Umbilical cord (tissue), 2 donors: Measurements from ENCODE around the gene AGAP6. TPM values are rescaled to one million over a fixed set of nuclear protein-coding genes. Genes with fewer than 3 reads are reported as not detected.
"Not testable (repeated sequence)": the region's sequence is repeated elsewhere in the genome, so short reads cannot be mapped to it uniquely, and the experiment has no call there.

Experiments
- DNase-seq: peaks from one replicate; pipeline ENCODE4 v3.0.0-alpha.2; 2015; ENCODE audit warnings: low spot score
- total RNA-seq: library from RNA; depleted of rRNA; stranded (reverse); fragments of >200 nt; gene quantifications from one replicate; pipeline ENCODE4 v1.2.3, GENCODE V29; 2014; ENCODE audit warnings: low replicate concordance; ENCODE audit not compliant: insufficient read depth

AGAP6 gene
- total RNA-seq, 1 donor from 2014 or later: 2.2 TPM

GRCh38 chr10:50024716-50025383, 36.6 kb downstream of the AGAP6 start:
- not testable (repeated sequence) for DNase-seq

- no peak for DNase-seq
Observed at GRCh38 chr10:50025627-50026026, 37.4 kb downstream of the AGAP6 start.

- no peak for DNase-seq
Observed at GRCh38 chr10:50027195-50027594, 39.0 kb downstream of the AGAP6 start.

GRCh38 chr10:50033481-50033880, 45.3 kb downstream of the AGAP6 start:
- no peak for DNase-seq

GRCh38 chr10:50035337-50035736, 47.1 kb downstream of the AGAP6 start:
- peak; percentile 5 for DNase-seq

GRCh38 chr10:50044941-50045664, 56.9 kb downstream of the AGAP6 start:
- DNase-seq: peak; percentile 86

GRCh38 chr10:50046457-50046856, 58.3 kb downstream of the AGAP6 start:
- DNase-seq: peak; percentile 42

- not testable (repeated sequence) for DNase-seq
Observed at GRCh38 chr10:50047594-50047993, 59.4 kb downstream of the AGAP6 start.

- DNase-seq: not testable (repeated sequence)
Observed at GRCh38 chr10:50051995-50052660, 63.9 kb downstream of the AGAP6 start.

- not testable (repeated sequence) for DNase-seq
Observed at GRCh38 chr10:50052778-50053376, 64.7 kb downstream of the AGAP6 start.

GRCh38 chr10:50055494-50056292, 67.5 kb downstream of the AGAP6 start:
- not testable (repeated sequence) for DNase-seq

GRCh38 chr10:50056654-50057053, 68.4 kb downstream of the AGAP6 start:
- not testable (repeated sequence) for DNase-seq

GRCh38 chr10:50058727-50059126, 70.5 kb downstream of the AGAP6 start:
- DNase-seq: not testable (repeated sequence)

- not testable (repeated sequence) for DNase-seq
Observed at GRCh38 chr10:50059946-50060345, 71.7 kb downstream of the AGAP6 start.

Other genes with a start within 250 kb of the AGAP6 start
- gene OGDHL, start 226.1 kb upstream of the AGAP6 start, total RNA-seq: not detected
- gene PARG, start 46.4 kb upstream of the AGAP6 start, total RNA-seq: 70.3 TPM
- gene TIMM23B, start 46.4 kb upstream of the AGAP6 start, total RNA-seq: 11.3 TPM
- 21.2 TPM for gene WASHC2A, start 79.5 kb downstream of the AGAP6 start, total RNA-seq